A549 (cell line): ENCODE results near the gene C3orf52.

ENCODE experiments used
- RFX5 ChIP-seq: fragments of 450-650 bp; IDR thresholded peaks from 2 replicates; pipeline ENCODE4 v1.7.1; 2014; ENCODE audit warnings: antibody characterized with exemption, mild to moderate bottlenecking, moderate library complexity
- TF ChIP-seq, protein P1 (sequence below): fragments of >200 bp; sonication (Bioruptor Twin); formaldehyde crosslinking; IDR thresholded peaks from 3 replicates; pipeline ENCODE4 v1.5.1; 2016

DNA sequence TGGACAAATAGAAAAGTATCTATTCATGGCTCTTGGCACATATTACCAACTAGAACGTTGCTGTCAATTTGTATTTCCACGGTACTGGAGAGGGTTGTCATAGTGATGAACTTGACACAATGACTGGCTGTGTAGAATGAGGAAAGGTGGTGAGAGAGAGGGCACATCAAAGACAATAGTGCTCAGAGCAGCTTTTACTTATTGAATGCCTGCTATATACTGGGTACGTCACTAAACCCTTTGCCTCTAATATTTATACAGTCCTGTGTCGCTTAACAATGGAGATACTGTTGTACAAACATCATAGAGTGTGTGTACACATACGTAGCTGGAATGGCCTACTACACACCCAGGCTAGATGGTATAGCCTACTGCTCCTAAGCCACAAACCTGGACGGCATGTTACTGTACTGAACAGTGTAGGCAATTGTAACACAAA, 43.3 kb upstream of the C3orf52 start:
- TF ChIP-seq, protein P1, sequence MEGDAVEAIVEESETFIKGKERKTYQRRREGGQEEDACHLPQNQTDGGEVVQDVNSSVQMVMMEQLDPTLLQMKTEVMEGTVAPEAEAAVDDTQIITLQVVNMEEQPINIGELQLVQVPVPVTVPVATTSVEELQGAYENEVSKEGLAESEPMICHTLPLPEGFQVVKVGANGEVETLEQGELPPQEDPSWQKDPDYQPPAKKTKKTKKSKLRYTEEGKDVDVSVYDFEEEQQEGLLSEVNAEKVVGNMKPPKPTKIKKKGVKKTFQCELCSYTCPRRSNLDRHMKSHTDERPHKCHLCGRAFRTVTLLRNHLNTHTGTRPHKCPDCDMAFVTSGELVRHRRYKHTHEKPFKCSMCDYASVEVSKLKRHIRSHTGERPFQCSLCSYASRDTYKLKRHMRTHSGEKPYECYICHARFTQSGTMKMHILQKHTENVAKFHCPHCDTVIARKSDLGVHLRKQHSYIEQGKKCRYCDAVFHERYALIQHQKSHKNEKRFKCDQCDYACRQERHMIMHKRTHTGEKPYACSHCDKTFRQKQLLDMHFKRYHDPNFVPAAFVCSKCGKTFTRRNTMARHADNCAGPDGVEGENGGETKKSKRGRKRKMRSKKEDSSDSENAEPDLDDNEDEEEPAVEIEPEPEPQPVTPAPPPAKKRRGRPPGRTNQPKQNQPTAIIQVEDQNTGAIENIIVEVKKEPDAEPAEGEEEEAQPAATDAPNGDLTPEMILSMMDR, result no peak
- no peak for TF ChIP-seq RFX5
